Naive thymus-derived CD8-positive, alpha-beta T cell (primary cell): ENCODE results near the gene DAG1. TPM values are rescaled to one million over a fixed set of nuclear protein-coding genes. Genes with fewer than 3 reads are reported as not detected.

ENCODE experiments used
- ATAC-seq, 2 donors: fragments of 150-1000 bp; cut with Tn5 transposase in 1 of 2; sonication (Bioruptor Pico), chemical (Tn5 transposase) in 1 of 2; 1 replicate in 1 of 2; 2 replicates in 1 of 2; pipeline ENCODE4 v1.10.0; 2021; ENCODE audit warnings: mild to moderate bottlenecking in 2 of 2, moderate library complexity in 2 of 2
- POLR2A ChIA-PET: fragments of 350-600 bp; sonication (Branson Sonifier 250); formaldehyde crosslinking; loops from one replicate; lab custom pipeline; 2021; ENCODE audit warnings: antibody characterized with exemption; lab: Charles Lee
- DNase-seq, 10 donors: peaks; one replicate each; pipeline versions ENCODE4 v3.0.0 to v3.0.0-alpha.2; 2020 to 2022
- H3K27ac Mint-ChIP-seq, 10 donors: one replicate each; pipeline ENCODE4 v1.8.0; 2020 to 2022; ENCODE audit warnings: mild to moderate bottlenecking in 10 of 10, mixed read lengths in 10 of 10, moderate library complexity in 4 of 10, inconsistent platforms in 1 of 10
- H3K27me3 Mint-ChIP-seq, 5 donors: one replicate each; pipeline ENCODE4 v1.8.0; 2021 to 2022; ENCODE audit warnings: mixed read lengths in 5 of 5
- H3K36me3 Mint-ChIP-seq, 3 donors: one replicate each; pipeline ENCODE4 v1.8.0; 2020 to 2022; ENCODE audit warnings: mixed read lengths in 3 of 3, mild to moderate bottlenecking in 2 of 3, inconsistent platforms in 1 of 3
- H3K4me1 Mint-ChIP-seq, 4 donors: one replicate each; pipeline ENCODE4 v1.8.0; 2021 to 2022; ENCODE audit warnings: mixed read lengths in 4 of 4
- H3K4me3 Mint-ChIP-seq, 10 donors: one replicate each; pipeline ENCODE4 v1.8.0; 2020 to 2022; ENCODE audit warnings: mild to moderate bottlenecking in 10 of 10, mixed read lengths in 10 of 10, moderate library complexity in 6 of 10, inconsistent platforms in 1 of 10
- H3K9me3 Mint-ChIP-seq, 9 donors: one replicate each; pipeline ENCODE4 v1.8.0; 2020 to 2022; ENCODE audit warnings: mixed read lengths in 9 of 9, mild to moderate bottlenecking in 3 of 9, inconsistent platforms in 1 of 9, moderate library complexity in 1 of 9
- polyA plus RNA-seq, 3 donors: library from polyadenylated mRNA; unstranded; fragments of 300-500 nt; fragmentation: Illumina TruSeq; gene quantifications; one replicate each; pipeline ENCODE4 v1.2.3, GENCODE V29; 2021
- total RNA-seq, 8 experiments: library from RNA in 2 of 8; stranded (reverse) in 2 of 8; gene quantifications; one replicate each; pipeline ENCODE4 v1.2.3 and lab custom pipeline; 2021 to 2026

The DAG1 gene
- total and polyA plus RNA-seq, 5 experiments from 2014 or later: 4.6 to 20.3 (median 6.4) TPM

- POLR2A ChIA-PET: interaction anchor here (0.6 to 2.4 kb wide), 11 partner anchors 14 to 697 kb away, joined by 3 to 24 read pairs (median 5); partner anchors contain the start of genes AMIGO3, BSN and DAG1
- Mint-ChIP-seq H3K4me1 (peaks cover 0 to 8% (median 5%) of the 10 kb centered on the region in 4 donors), H3K4me3 (peak overlapping the region; percentile 76 to 89 (median 81)), H3K9me3 (no peaks in the 10 kb centered on the region), H3K36me3 (no peaks in the 10 kb centered on the region), H3K27ac (peak overlapping the region; percentile 35 to 91 (median 54)), H3K27me3 (peaks cover 2 to 9% (median 6%) of the 10 kb centered on the region in 5 donors)
- ATAC-seq (peak; percentile 89 to 92), DNase-seq (peak; percentile 78 to 95 (median 90))
Measured at GRCh38 chr3:49539659-49540560, 69.8 kb downstream of the DAG1 start.

- H3K36me3 Mint-ChIP-seq: no peaks in the 10 kb centered on the region
- H3K27ac Mint-ChIP-seq: peak overlapping the region in 1 of 10 donors; percentile 17
- peak overlapping the region in 4 of 10 donors; percentile 32 to 64 (median 62) for H3K4me3 Mint-ChIP-seq
- peaks cover 5 to 27% (median 16%) of the 10 kb centered on the region in 4 donors for H3K4me1 Mint-ChIP-seq
- H3K27me3 Mint-ChIP-seq: peaks cover 0 to 22% (median 8%) of the 10 kb centered on the region in 5 donors
- peak in 1 of 10 donors; percentile 11 for DNase-seq
- POLR2A ChIA-PET: interaction anchor here (0.6 kb wide), 1 partner anchor 258 kb away, joined by 5 read pairs; no protein-coding TSS in a partner anchor
- no peak for ATAC-seq
- H3K9me3 Mint-ChIP-seq: no peaks in the 10 kb centered on the region
Measured at GRCh38 chr3:49552087-49552486, 82.0 kb downstream of the DAG1 start.

- DNase-seq (no peak), ATAC-seq (no peak)
- Mint-ChIP-seq H3K27me3 (peaks cover 0 to 26% (median 10%) of the 10 kb centered on the region in 5 donors), H3K4me1 (peaks cover 5 to 27% (median 16%) of the 10 kb centered on the region in 4 donors), H3K36me3 (no peaks in the 10 kb centered on the region), H3K4me3 (peak overlapping the region; percentile 85 to 94 (median 90)), H3K27ac (peak overlapping the region in 5 of 10 donors; percentile 23 to 91 (median 87)), H3K9me3 (no peaks in the 10 kb centered on the region)
- POLR2A ChIA-PET: interaction anchor here (0.6 kb wide), 1 partner anchor 47 kb away, joined by 3 read pairs; no protein-coding TSS in a partner anchor
Measured at GRCh38 chr3:49553324-49553691, 83.2 kb downstream of the DAG1 start.

GRCh38 chr3:49553692-49554632, 83.9 kb downstream of the DAG1 start, which contains the start of gene BSN:
Gene BSN (plus strand): TSS chr3:49554477. CDS start chr3:49554603, 126 bp downstream.
- peak within 1 kb of the TSS; percentile 85 to 94 (median 90) for H3K4me3 Mint-ChIP-seq
- H3K4me1 Mint-ChIP-seq: peaks cover 5 to 27% (median 16%) of the 10 kb centered on the region in 4 donors
- peaks cover 0 to 3% (median 0%) of the 10 kb centered on the region in 3 donors for H3K36me3 Mint-ChIP-seq
- H3K9me3 Mint-ChIP-seq: no peaks in the 10 kb centered on the region
- peaks cover 2 to 30% (median 10%) of the 10 kb centered on the region in 5 donors for H3K27me3 Mint-ChIP-seq
- DNase-seq (peak; percentile 89 to 96 (median 93)), ATAC-seq (peak; percentile 79 to 85)
- POLR2A ChIA-PET: interaction anchor here (0.5 to 1.1 kb wide), 7 partner anchors 13 to 460 kb away, joined by 3 to 7 read pairs (median 3); partner anchors contain the start of genes QRICH1 and USP4
- peak within 1 kb of the TSS; percentile 23 to 94 (median 89) for H3K27ac Mint-ChIP-seq

GRCh38 chr3:49554633-49555265, 84.7 kb downstream of the DAG1 start:
- H3K36me3 Mint-ChIP-seq: peaks cover 0 to 3% (median 0%) of the 10 kb centered on the region in 3 donors
- peaks cover 5 to 27% (median 16%) of the 10 kb centered on the region in 4 donors for H3K4me1 Mint-ChIP-seq
- POLR2A ChIA-PET: interaction anchor here (0.9 to 1.1 kb wide), 3 partner anchors 15 to 214 kb away, joined by 3 to 7 read pairs (median 3); partner anchors contain the start of gene USP4
- H3K4me3 Mint-ChIP-seq: peak overlapping the region; percentile 58 to 92 (median 74)
- DNase-seq (peak in 3 of 10 donors; percentile 46 to 72 (median 69)), ATAC-seq (peak; percentile 66 to 80)
- no peaks in the 10 kb centered on the region for H3K9me3 Mint-ChIP-seq
- H3K27ac Mint-ChIP-seq: peak overlapping the region in 2 of 10 donors; percentile 18 to 24
- peaks cover 6 to 36% (median 10%) of the 10 kb centered on the region in 5 donors for H3K27me3 Mint-ChIP-seq

GRCh38 chr3:49556500-49557275, 86.6 kb downstream of the DAG1 start:
- H3K9me3 Mint-ChIP-seq: no peaks in the 10 kb centered on the region
- H3K4me3 Mint-ChIP-seq: peak overlapping the region in 1 of 10 donors; percentile 38
- peaks cover 9 to 41% (median 12%) of the 10 kb centered on the region in 5 donors for H3K27me3 Mint-ChIP-seq
- peak in 1 of 10 donors; percentile 53 for DNase-seq
- peaks cover 0 to 3% (median 0%) of the 10 kb centered on the region in 3 donors for H3K36me3 Mint-ChIP-seq
- H3K4me1 Mint-ChIP-seq: peaks cover 5 to 25% (median 16%) of the 10 kb centered on the region in 4 donors
- POLR2A ChIA-PET: no interaction called here
- no peak for ATAC-seq
- no peak overlapping the region for H3K27ac Mint-ChIP-seq

GRCh38 chr3:49563040-49563578, 93.0 kb downstream of the DAG1 start:
- Mint-ChIP-seq H3K27ac (no peak overlapping the region), H3K4me3 (no peak overlapping the region), H3K36me3 (peaks cover 0 to 3% (median 0%) of the 10 kb centered on the region in 3 donors), H3K4me1 (no peaks in the 10 kb centered on the region), H3K27me3 (peaks cover 3 to 26% (median 20%) of the 10 kb centered on the region in 5 donors), H3K9me3 (no peaks in the 10 kb centered on the region)
- POLR2A ChIA-PET: no interaction called here
- DNase-seq (peak in 1 of 10 donors; percentile 26), ATAC-seq (no peak)

- H3K4me1 Mint-ChIP-seq: no peaks in the 10 kb centered on the region
Measured at GRCh38 chr3:49563766-49564165, 93.7 kb downstream of the DAG1 start.

GRCh38 chr3:49566312-49566711, 96.2 kb downstream of the DAG1 start:
- POLR2A ChIA-PET: no interaction called here
- no peak overlapping the region for H3K4me3 Mint-ChIP-seq
- peaks cover 0 to 10% (median 4%) of the 10 kb centered on the region in 5 donors for H3K27me3 Mint-ChIP-seq
- no peak for ATAC-seq
- H3K4me1 Mint-ChIP-seq: no peaks in the 10 kb centered on the region
- no peaks in the 10 kb centered on the region for H3K36me3 Mint-ChIP-seq
- no peak overlapping the region for H3K27ac Mint-ChIP-seq
- peak in 1 of 10 donors; percentile 23 for DNase-seq
- no peaks in the 10 kb centered on the region for H3K9me3 Mint-ChIP-seq

More at GRCh38 chr3:49563766-49564165, 93.7 kb downstream of the DAG1 start:
- POLR2A ChIA-PET: no interaction called here
- Mint-ChIP-seq H3K27ac (no peak overlapping the region), H3K36me3 (no peaks in the 10 kb centered on the region), H3K4me3 (no peak overlapping the region), H3K9me3 (no peaks in the 10 kb centered on the region), H3K27me3 (peaks cover 3 to 23% (median 14%) of the 10 kb centered on the region in 5 donors)
- DNase-seq (peak in 1 of 10 donors; percentile 50), ATAC-seq (no peak)

GRCh38 chr3:49567406-49567805, 97.3 kb downstream of the DAG1 start:
- H3K36me3 Mint-ChIP-seq: no peaks in the 10 kb centered on the region
- H3K9me3 Mint-ChIP-seq: no peaks in the 10 kb centered on the region
- H3K27ac Mint-ChIP-seq: peak overlapping the region in 1 of 10 donors; percentile 33
- no peak overlapping the region for H3K4me3 Mint-ChIP-seq
- no peaks in the 10 kb centered on the region for H3K4me1 Mint-ChIP-seq
- POLR2A ChIA-PET: no interaction called here
- no peak for DNase-seq
- ATAC-seq: no peak
- H3K27me3 Mint-ChIP-seq: peaks cover 0 to 5% (median 4%) of the 10 kb centered on the region in 5 donors
